ENCODE measurements around the gene CNTN4.

DNA sequence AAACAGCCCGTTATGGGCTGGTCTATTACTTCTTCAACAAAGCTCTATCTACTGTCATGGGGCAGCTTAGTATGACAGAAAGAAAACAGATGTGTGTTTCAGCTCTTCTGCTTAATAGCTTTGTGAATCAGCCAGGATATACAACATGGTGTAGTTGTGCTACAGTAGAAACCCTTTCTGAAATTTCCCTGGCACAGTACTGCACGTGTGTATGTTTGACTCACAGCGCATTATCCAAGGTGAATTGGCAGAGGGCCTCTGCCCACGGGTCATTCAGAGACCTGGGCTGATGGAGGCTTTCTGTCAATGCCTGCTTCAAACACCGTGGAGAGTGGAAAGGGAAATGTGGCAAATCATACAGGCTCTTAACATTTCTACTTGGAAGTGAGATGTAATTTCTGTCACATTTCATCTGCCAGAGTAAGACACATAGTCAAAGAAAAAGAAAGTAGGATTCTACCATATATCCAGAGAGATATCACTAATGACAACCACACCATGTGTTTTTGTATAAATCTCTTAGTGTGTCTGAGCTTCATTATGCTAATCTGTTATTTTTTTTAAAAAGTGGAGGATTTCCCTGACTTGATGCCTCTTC, 505.1 kb downstream of the CNTN4 start:
- TF ChIP-seq, protein P1, sequence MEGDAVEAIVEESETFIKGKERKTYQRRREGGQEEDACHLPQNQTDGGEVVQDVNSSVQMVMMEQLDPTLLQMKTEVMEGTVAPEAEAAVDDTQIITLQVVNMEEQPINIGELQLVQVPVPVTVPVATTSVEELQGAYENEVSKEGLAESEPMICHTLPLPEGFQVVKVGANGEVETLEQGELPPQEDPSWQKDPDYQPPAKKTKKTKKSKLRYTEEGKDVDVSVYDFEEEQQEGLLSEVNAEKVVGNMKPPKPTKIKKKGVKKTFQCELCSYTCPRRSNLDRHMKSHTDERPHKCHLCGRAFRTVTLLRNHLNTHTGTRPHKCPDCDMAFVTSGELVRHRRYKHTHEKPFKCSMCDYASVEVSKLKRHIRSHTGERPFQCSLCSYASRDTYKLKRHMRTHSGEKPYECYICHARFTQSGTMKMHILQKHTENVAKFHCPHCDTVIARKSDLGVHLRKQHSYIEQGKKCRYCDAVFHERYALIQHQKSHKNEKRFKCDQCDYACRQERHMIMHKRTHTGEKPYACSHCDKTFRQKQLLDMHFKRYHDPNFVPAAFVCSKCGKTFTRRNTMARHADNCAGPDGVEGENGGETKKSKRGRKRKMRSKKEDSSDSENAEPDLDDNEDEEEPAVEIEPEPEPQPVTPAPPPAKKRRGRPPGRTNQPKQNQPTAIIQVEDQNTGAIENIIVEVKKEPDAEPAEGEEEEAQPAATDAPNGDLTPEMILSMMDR (IDR thresholded peaks at IDR 0.05; ENCODE audit: insufficient read depth, low read depth, low read length) = no peak
- TF ChIP-seq EZH2 (IDR thresholded peaks at IDR 0.05; ENCODE audit: insufficient read depth, low read length) = no peak
